GM18951 (cell line): ENCODE measurements around the gene TFAP2B.

ENCODE experiments used
- POLR2A ChIP-seq: IDR thresholded peaks from 4 replicates; pipeline ENCODE4 v1.6.1; 2011; ENCODE audit warnings: mild to moderate bottlenecking; ENCODE audit not compliant: insufficient read length, insufficient read depth; ENCODE audit errors: extremely low read depth
- in situ Hi-C: fragments of 300-500 bp; cut with MboI; formaldehyde crosslinking; loops from one replicate; pipeline ENCODE4 v1.12.0; 2022; ENCODE audit warnings: low sequenced_read_pairs, mixed read lengths, inconsistent platforms; ENCODE audit not compliant: unreplicated experiment

Gene TFAP2B

DNA sequence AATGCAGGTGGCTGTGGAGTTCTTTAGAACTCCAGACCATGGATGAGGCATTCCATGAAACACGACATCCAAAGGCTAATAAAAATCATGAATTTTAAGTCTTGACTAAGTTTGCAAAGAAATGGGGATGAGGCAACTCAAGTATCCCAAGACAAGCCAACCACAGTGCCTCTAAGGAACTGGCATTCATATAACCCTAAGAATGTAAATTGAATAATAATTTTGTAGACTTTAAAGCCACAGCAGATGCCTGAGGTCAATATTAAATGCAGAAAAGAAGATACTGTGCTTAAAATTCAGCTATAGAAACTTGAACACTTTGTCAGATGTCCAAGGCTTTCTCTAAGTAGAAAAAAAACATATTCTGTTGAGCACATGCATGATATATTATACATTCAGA lies 54.5 kb downstream of the TFAP2B start:
- in situ Hi-C loops = no loop called here
- no peak for TF ChIP-seq POLR2A

DNA sequence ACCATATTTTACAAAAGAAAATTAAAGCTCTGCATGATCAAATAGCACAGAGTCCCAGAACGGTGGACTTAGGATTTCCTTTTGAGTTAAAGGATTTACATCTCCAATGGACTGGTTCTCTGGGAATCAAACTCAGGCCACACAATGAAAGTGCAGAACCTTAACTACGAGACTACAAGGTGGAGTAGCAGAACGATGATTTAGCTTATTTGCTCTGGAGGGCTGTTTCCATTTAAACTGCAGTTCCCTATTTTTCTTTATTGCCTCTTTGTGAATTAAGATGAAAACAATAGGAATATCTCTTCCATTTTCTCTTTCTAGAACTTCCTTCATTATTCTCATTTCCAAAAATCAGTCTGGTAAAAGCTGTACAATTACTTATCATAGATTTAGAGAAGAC lies 65.7 kb downstream of the TFAP2B start:
- TF ChIP-seq POLR2A = no peak
- in situ Hi-C loops = no loop called here

DNA sequence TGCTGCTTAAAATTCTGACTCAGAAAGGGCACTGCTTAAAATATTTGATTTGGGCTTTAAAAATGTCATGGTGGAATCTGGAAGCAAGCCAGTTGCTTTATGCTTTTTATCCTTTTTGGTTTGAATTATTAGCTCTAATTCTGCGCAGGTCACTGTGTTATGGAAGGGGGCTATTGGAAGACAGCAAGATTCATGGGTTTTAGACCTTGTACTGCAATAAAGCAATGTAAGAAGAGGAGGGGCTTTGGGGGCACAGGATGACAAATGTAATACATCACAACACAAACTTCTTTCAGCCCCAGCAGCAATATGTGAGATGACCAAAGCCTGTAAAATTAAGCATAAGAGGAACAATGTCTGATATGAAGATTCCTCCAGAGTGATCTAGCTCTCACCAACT lies 68.4 kb downstream of the TFAP2B start:
- in situ Hi-C loops = no loop called here
- TF ChIP-seq POLR2A = no peak

DNA sequence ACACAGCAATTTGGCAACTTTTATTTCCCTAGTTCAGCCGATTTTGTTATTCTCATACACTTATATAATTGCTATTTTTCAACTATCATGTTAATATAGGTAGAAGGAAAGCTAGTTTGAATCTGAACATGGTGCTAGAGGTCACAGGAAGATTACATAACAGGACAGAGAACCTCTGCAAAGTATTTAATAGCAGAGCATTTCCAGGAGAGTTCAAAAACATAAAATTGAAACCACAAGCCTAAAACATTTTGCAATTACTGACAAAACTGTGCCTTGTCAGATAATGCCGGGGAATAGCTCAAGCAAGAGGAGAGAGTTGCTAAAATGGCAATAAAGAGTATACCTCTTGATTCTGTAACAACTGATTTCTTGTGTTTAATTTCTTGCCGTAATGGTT lies 70.8 kb downstream of the TFAP2B start:
- no peak for TF ChIP-seq POLR2A
- in situ Hi-C loops = no loop called here

DNA sequence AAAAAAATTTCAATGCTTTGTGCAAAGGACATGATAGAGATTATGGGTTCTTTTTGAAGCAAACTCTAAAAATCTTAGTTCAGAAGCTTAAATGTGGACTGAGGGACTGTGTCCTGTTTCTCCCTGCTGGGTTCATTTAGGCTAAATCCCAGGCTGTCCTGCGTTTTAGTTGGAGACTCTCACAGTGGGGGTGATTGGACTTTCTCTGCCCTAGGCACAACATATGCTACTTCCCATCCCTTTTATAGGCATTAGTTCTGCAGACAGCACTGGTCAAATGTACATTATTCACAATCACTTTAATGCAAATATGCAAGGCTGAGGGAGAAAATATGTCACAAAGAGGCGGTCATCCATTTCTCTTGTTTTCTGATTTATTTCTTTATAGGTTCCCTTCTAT lies 71.3 kb downstream of the TFAP2B start:
- no peak for TF ChIP-seq POLR2A
- in situ Hi-C loops = no loop called here

DNA sequence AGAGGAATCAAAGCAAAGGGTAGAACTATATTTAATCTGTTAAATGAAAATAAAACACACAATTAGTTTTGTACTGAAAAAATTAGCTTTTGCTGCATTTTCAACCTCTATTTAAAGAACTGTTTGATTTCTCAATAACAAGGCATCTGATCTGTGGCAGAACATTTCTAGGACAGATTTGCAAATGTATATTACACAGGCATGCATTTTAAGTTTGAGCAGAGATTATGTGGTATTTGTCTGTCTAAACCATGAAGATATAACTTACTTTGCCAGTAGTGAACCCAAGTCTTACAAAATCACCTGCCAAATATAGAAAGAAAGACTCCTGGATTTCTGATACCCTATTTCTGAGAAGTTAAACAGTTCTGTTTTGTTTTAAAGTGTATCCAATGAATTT lies 71.9 kb downstream of the TFAP2B start:
- in situ Hi-C loops = no loop called here
- TF ChIP-seq POLR2A = no peak

DNA sequence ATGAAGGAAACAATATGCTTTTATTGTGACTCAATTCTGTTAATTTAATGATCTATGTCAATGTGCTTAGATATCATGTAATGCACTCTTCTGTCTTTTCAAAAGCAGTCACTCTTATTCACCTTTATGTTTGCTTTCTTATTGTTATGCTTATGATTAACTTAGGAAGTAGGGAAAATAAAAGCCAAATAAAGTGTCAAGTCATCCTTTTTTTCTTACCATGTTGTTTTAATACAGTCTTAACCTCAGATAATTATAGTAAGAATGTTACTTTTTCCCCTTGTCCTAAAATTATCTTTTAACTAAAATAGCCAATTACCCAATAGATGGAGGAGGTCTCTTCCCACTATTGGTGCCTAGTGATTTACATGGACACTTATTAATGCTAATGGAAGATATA lies 72.6 kb downstream of the TFAP2B start:
- no peak for TF ChIP-seq POLR2A
- in situ Hi-C loops = no loop called here
